H9 (cell line): ENCODE measurements around the gene CREG2. TPM values are rescaled to one million over a fixed set of nuclear protein-coding genes. Genes with fewer than 3 reads are reported as not detected.

Source experiments
- DNase-seq: peaks from one replicate; pipeline ENCODE4 v3.0.0-alpha.2; 2017
- H2AFZ ChIP-seq: one replicate; pipeline ENCODE4 v1.6.1; 2013; ENCODE audit warnings: mild to moderate bottlenecking, low read length, control low read depth, moderate library complexity
- H2AK5ac ChIP-seq: 2 replicates; pipeline ENCODE4 v1.6.1; 2013; ENCODE audit warnings: low read length, control low read depth, mixed read lengths; ENCODE audit not compliant: insufficient read length
- H2BK120ac ChIP-seq: one replicate; pipeline ENCODE4 v1.6.1; 2013; ENCODE audit warnings: low read depth, mild to moderate bottlenecking, low read length, control low read depth, inconsistent platforms; ENCODE audit not compliant: poor library complexity, severe bottlenecking
- H2BK12ac ChIP-seq: 2 replicates; pipeline ENCODE4 v1.6.1; 2013; ENCODE audit warnings: low read length, control low read depth, mixed read lengths, low read depth; ENCODE audit not compliant: insufficient read length
- H2BK15ac ChIP-seq: 2 replicates; pipeline ENCODE4 v1.6.1; 2013; ENCODE audit warnings: low read depth, low read length, control low read depth
- H2BK20ac ChIP-seq: one replicate; pipeline ENCODE4 v1.6.1; 2013; ENCODE audit warnings: low read depth, mild to moderate bottlenecking, low read length, control low read depth, inconsistent platforms; ENCODE audit not compliant: poor library complexity, severe bottlenecking
- H2BK5ac ChIP-seq: 2 replicates; pipeline ENCODE4 v1.6.1; 2013; ENCODE audit warnings: low read length, control low read depth, mixed read lengths; ENCODE audit not compliant: insufficient read length
- H3K14ac ChIP-seq: 2 replicates; pipeline ENCODE4 v1.6.1; 2013; ENCODE audit warnings: low read length, control low read depth; ENCODE audit not compliant: insufficient read depth
- H3K18ac ChIP-seq: 2 replicates; pipeline ENCODE4 v1.6.1; 2013; ENCODE audit warnings: low read depth, mild to moderate bottlenecking, mixed read lengths, low read length, control low read depth; ENCODE audit not compliant: insufficient read length
- H3K23ac ChIP-seq: 2 replicates; pipeline ENCODE4 v1.6.1; 2013; ENCODE audit warnings: low read length, control low read depth, mixed read lengths, low read depth; ENCODE audit not compliant: insufficient read length
- H3K23me2 ChIP-seq: 2 replicates; pipeline ENCODE4 v1.6.1; 2013; ENCODE audit warnings: low read depth, mild to moderate bottlenecking, mixed read lengths, low read length, control low read depth; ENCODE audit not compliant: insufficient read length, poor library complexity, severe bottlenecking
- H3K27ac ChIP-seq: 2 replicates; pipeline ENCODE4 v1.5.1; 2013; ENCODE audit warnings: low read length, control low read depth, mixed read lengths, low read depth; ENCODE audit not compliant: insufficient read length
- H3K27me3 ChIP-seq: 2 replicates; pipeline ENCODE4 v1.6.1; 2013; ENCODE audit warnings: low read length, control low read depth, inconsistent platforms; ENCODE audit not compliant: insufficient read depth
- H3K4ac ChIP-seq: 2 replicates; pipeline ENCODE4 v1.6.1; 2013; ENCODE audit warnings: low read depth, mild to moderate bottlenecking, control low read depth, inconsistent platforms, low read length, moderate library complexity
- H3K4me1 ChIP-seq: 2 replicates; pipeline ENCODE4 v1.6.1; 2013; ENCODE audit warnings: low read length, control low read depth, inconsistent platforms; ENCODE audit not compliant: insufficient read depth
- H3K4me2 ChIP-seq: 2 replicates; pipeline ENCODE4 v1.6.1; 2013; ENCODE audit warnings: low read length, control low read depth, mixed read lengths; ENCODE audit not compliant: insufficient read length, insufficient read depth
- H3K56ac ChIP-seq: 2 replicates; pipeline ENCODE4 v1.6.1; 2013; ENCODE audit warnings: low read depth, mild to moderate bottlenecking, mixed read lengths, low read length, control low read depth; ENCODE audit not compliant: insufficient read length
- H3K79me1 ChIP-seq: 2 replicates; pipeline ENCODE4 v1.6.1; 2013; ENCODE audit warnings: low read depth, mild to moderate bottlenecking, moderate library complexity, low read length, control low read depth, inconsistent platforms; ENCODE audit not compliant: insufficient read depth, poor library complexity, severe bottlenecking
- H3K79me2 ChIP-seq: 2 replicates; pipeline ENCODE4 v1.6.1; 2013; ENCODE audit warnings: low read length, control low read depth, inconsistent platforms; ENCODE audit not compliant: insufficient read depth
- H3K9ac ChIP-seq: 2 replicates; pipeline ENCODE4 v1.6.1; 2013; ENCODE audit warnings: low read length, control low read depth, mixed read lengths; ENCODE audit not compliant: insufficient read length; ENCODE audit errors: extremely low read depth
- H3K9me3 ChIP-seq: one replicate; pipeline ENCODE4 v1.6.1; 2013; ENCODE audit warnings: low read depth, low read length, inconsistent platforms; ENCODE audit not compliant: control insufficient read depth
- H3T11ph ChIP-seq: one replicate; pipeline ENCODE4 v1.6.1; 2013; ENCODE audit warnings: mild to moderate bottlenecking, low read length, control low read depth, inconsistent platforms
- H4K20me1 ChIP-seq: one replicate; pipeline ENCODE4 v1.6.1; 2013; ENCODE audit not compliant: control insufficient read depth, insufficient read length, insufficient read depth
- H4K5ac ChIP-seq: 2 replicates; pipeline ENCODE4 v1.6.1; 2013; ENCODE audit warnings: low read depth, mild to moderate bottlenecking, mixed read lengths, low read length, control low read depth; ENCODE audit not compliant: insufficient read length
- H4K8ac ChIP-seq: replicated peaks from 2 replicates; pipeline ENCODE4 v1.6.1; 2013; ENCODE audit warnings: low read length, control low read depth, mixed read lengths, low read depth; ENCODE audit not compliant: insufficient read length
- H4K91ac ChIP-seq: 2 replicates; pipeline ENCODE4 v1.6.1; 2013; ENCODE audit warnings: low read depth, mild to moderate bottlenecking, moderate library complexity, mixed read lengths, low read length, control low read depth; ENCODE audit not compliant: insufficient read length
- H3K27ac Mint-ChIP-seq, 3 experiments: 2 replicates in 2 of 3; 3 replicates in 1 of 3; pipeline ENCODE4 v1.8.0; 2020 to 2021; ENCODE audit warnings: mixed read lengths in 3 of 3, mild to moderate bottlenecking in 1 of 3, moderate library complexity in 1 of 3
- H3K27me3 Mint-ChIP-seq: 2 replicates; pipeline ENCODE4 v1.8.0; 2021; ENCODE audit warnings: low read depth, mild to moderate bottlenecking, moderate library complexity, mixed read lengths
- H3K36me3 Mint-ChIP-seq, 3 experiments: 2 replicates in 2 of 3; 3 replicates in 1 of 3; pipeline ENCODE4 v1.8.0; 2020 to 2021; ENCODE audit warnings: low read depth in 3 of 3, mixed read lengths in 3 of 3; ENCODE audit not compliant: insufficient read depth in 1 of 3
- H3K4me1 Mint-ChIP-seq, 2 experiments: 2 replicates each; pipeline ENCODE4 v1.8.0; 2020; ENCODE audit warnings: mixed read lengths in 2 of 2
- H3K4me3 Mint-ChIP-seq, 2 experiments: 2 replicates in 1 of 2; 3 replicates in 1 of 2; pipeline ENCODE4 v1.8.0; 2020 to 2021; ENCODE audit warnings: mild to moderate bottlenecking in 2 of 2, mixed read lengths in 2 of 2, moderate library complexity in 1 of 2
- H3K9me3 Mint-ChIP-seq, 2 experiments: 2 replicates in 1 of 2; 3 replicates in 1 of 2; pipeline ENCODE4 v1.8.0; 2020; ENCODE audit warnings: mild to moderate bottlenecking in 2 of 2, mixed read lengths in 2 of 2, moderate library complexity in 1 of 2
- CTCF ChIP-seq: fragments of 200-600 bp; sonication (generic); conservative IDR thresholded peaks from 3 replicates; pipeline ENCODE4 v1.8.0; 2021; ENCODE audit warnings: antibody characterized with exemption, mild to moderate bottlenecking
- WGBS: extraction: QIAGEN DNeasy Blood & Tissue Kit; methylation state at CpG from one replicate; pipeline ENCODE4 v1.1.7; 2013; ENCODE audit warnings: missing lambda C conversion rate, low lambda C conversion rate, mixed read lengths; ENCODE audit not compliant: insufficient read length; ENCODE audit errors: extremely low coverage; 5-methylcytosine and 5-hydroxymethylcytosine counted together
- total RNA-seq: library from RNA; stranded (reverse); gene quantifications from 2 replicates; pipeline ENCODE4 v1.2.1, GENCODE V29; 2021

The CREG2 gene
- total RNA-seq, 1 experiment from 2014 or later, result 0.77 TPM

DNA sequence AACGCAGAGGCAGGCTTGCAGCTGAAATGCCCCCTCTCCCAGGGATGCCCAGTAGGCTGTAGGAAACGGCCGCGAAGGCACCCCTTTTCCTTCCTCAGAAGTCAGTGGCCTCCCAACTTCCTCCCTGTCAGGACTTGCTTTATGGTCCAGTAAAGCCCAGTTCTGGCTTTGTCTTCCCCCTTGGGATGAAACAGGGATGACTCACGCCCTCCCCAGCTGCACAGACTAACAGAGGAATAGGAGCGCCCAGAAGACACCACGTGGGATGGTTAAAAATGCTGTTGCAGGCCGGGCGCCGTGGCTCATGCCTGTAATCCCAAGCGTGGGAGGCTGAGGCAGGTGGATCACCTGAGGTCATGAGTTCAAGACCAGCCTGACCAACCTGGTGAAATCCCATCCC lies 6.9 kb downstream of the CREG2 start:
- H2BK20ac ChIP-seq, result no peak overlapping the region
- 0 out of 7 replicates have a peak overlapping the region, but pooled peaks of 1 of the 3 experiments have one; percentile 68 for H3K27ac Mint-ChIP-seq
- H2AFZ ChIP-seq, result no peak overlapping the region
- H2BK12ac ChIP-seq, result no peak overlapping the region
- H3K4ac ChIP-seq, result no peak overlapping the region
- peaks cover 15 to 16% of the 10 kb centered on the region in 2 experiments for H3K4me1 Mint-ChIP-seq
- H3K4me3 Mint-ChIP-seq, result no peak overlapping the region
- no peak overlapping the region for H3K18ac ChIP-seq
- no peak overlapping the region for H3K9ac ChIP-seq
- H3K23ac ChIP-seq, result no peak overlapping the region
- no peak overlapping the region for H4K91ac ChIP-seq
- no peak overlapping the region for H2BK120ac ChIP-seq
- no peak overlapping the region for H3T11ph ChIP-seq
- no peak overlapping the region for H4K5ac ChIP-seq
- H3K27ac ChIP-seq, result no peak overlapping the region
- H3K14ac ChIP-seq, result no peak overlapping the region
- no peaks in the 10 kb centered on the region for H3K9me3 ChIP-seq
- H2BK5ac ChIP-seq, result no peak overlapping the region
- H3K4me2 ChIP-seq, result no peak overlapping the region
- H3K9me3 Mint-ChIP-seq, result no peaks in the 10 kb centered on the region
- H3K27me3 Mint-ChIP-seq, result peaks cover 22% of the 10 kb centered on the region
- no peak overlapping the region for H2BK15ac ChIP-seq
- no peaks in the 10 kb centered on the region for H4K20me1 ChIP-seq
- no peak overlapping the region for H4K8ac ChIP-seq
- H3K27me3 ChIP-seq, result no peaks in the 10 kb centered on the region; the same call in 1 of the 2 replicates
- H3K23me2 ChIP-seq, result no peaks in the 10 kb centered on the region
- H3K36me3 Mint-ChIP-seq, result no peaks in the 10 kb centered on the region; a peak in 1 of 7 replicates
- no peak for TF ChIP-seq CTCF
- H3K4me1 ChIP-seq, result no peaks in the 10 kb centered on the region
- WGBS, result no CpG with 5 or more reads among the region's 11 CpGs
- no peak overlapping the region for H2AK5ac ChIP-seq
- no peaks in the 10 kb centered on the region for H3K79me2 ChIP-seq
- H3K56ac ChIP-seq, result no peak overlapping the region
- no peak for DNase-seq
- no peaks in the 10 kb centered on the region for H3K79me1 ChIP-seq
